Hippocampal formation (tissue), 2 donors: ENCODE data around the gene GADD45B.
"Not testable (repeated sequence)": the region's sequence is repeated elsewhere in the genome, so short reads cannot be mapped to it uniquely, and the experiment has no call there.

Source experiments
- DNase-seq, 2 donors: peaks; one replicate each; lab custom pipeline; 2025; lab: John Stamatoyannopoulos, UW

Gene GADD45B

GRCh38 chr19:2444251-2445002 is 31.5 kb upstream of the GADD45B start:
- no peak for DNase-seq

- no peak for DNase-seq
Measured at GRCh38 chr19:2446381-2446780, 29.5 kb upstream of the GADD45B start.

- no peak for DNase-seq
Measured at GRCh38 chr19:2449019-2449418, 26.9 kb upstream of the GADD45B start.

- no peak for DNase-seq
Measured at GRCh38 chr19:2451138-2451537, 24.8 kb upstream of the GADD45B start.

- no peak for DNase-seq
Measured at GRCh38 chr19:2451741-2452140, 24.2 kb upstream of the GADD45B start.

GRCh38 chr19:2453431-2454025 is 22.4 kb upstream of the GADD45B start:
- no peak for DNase-seq

- no peak for DNase-seq
Measured at GRCh38 chr19:2454199-2454961, 21.5 kb upstream of the GADD45B start.

GRCh38 chr19:2454962-2455850 is 20.7 kb upstream of the GADD45B start:
- no peak for DNase-seq

- DNase-seq: no peak
Measured at GRCh38 chr19:2455851-2456570, 19.9 kb upstream of the GADD45B start.

GRCh38 chr19:2457394-2458037 is 18.4 kb upstream of the GADD45B start:
- DNase-seq: no peak

- DNase-seq: no peak
Measured at GRCh38 chr19:2458054-2458453, 17.9 kb upstream of the GADD45B start.

- DNase-seq: not testable (repeated sequence)
Measured at GRCh38 chr19:2458776-2459175, 17.2 kb upstream of the GADD45B start.

- no peak for DNase-seq
Measured at GRCh38 chr19:2460245-2460644, 15.7 kb upstream of the GADD45B start.

- peak in 1 of 2 donors; percentile 16 for DNase-seq
Measured at GRCh38 chr19:2461751-2462634, 13.9 kb upstream of the GADD45B start.

GRCh38 chr19:2462635-2463421 is 13.1 kb upstream of the GADD45B start:
- DNase-seq: peak; percentile 76 to 78

- not testable (repeated sequence) for DNase-seq
Measured at GRCh38 chr19:2463694-2464093, 12.2 kb upstream of the GADD45B start.

GRCh38 chr19:2464389-2464788 is 11.5 kb upstream of the GADD45B start:
- DNase-seq: no peak

GRCh38 chr19:2468596-2468995 is 7.3 kb upstream of the GADD45B start:
- no peak for DNase-seq
